Glomerular visceral epithelial cell (primary cell): ENCODE measurements around the gene CTNNA3.

ENCODE experiments used
- DNase-seq: peaks from one replicate; pipeline ENCODE4 v3.0.0-alpha.2; 2016; ENCODE audit errors: extremely low spot score

CTNNA3 gene

GRCh38 chr10:67327626-67328535 is 368.1 kb downstream of the CTNNA3 start:
- no peak for DNase-seq

GRCh38 chr10:67319976-67320375 is 376.0 kb downstream of the CTNNA3 start:
- no peak for DNase-seq

GRCh38 chr10:67308912-67309311 is 387.1 kb downstream of the CTNNA3 start:
- no peak for DNase-seq

GRCh38 chr10:67306588-67307205 is 389.3 kb downstream of the CTNNA3 start:
- DNase-seq, result peak; percentile 33

GRCh38 chr10:67302701-67303100 is 393.3 kb downstream of the CTNNA3 start:
- DNase-seq, result no peak

- DNase-seq, result no peak
Measured at GRCh38 chr10:67299761-67300160, 396.2 kb downstream of the CTNNA3 start.

- DNase-seq, result peak; percentile 88
Measured at GRCh38 chr10:67297637-67298181, 398.3 kb downstream of the CTNNA3 start.

- DNase-seq, result peak; percentile 50
Measured at GRCh38 chr10:67296926-67297325, 399.1 kb downstream of the CTNNA3 start.

- DNase-seq, result no peak
Measured at GRCh38 chr10:67288688-67289410, 407.1 kb downstream of the CTNNA3 start.

GRCh38 chr10:67284589-67284988 is 411.4 kb downstream of the CTNNA3 start:
- DNase-seq, result no peak

- DNase-seq, result no peak
Measured at GRCh38 chr10:67282871-67283270, 413.1 kb downstream of the CTNNA3 start.

- DNase-seq, result no peak
Measured at GRCh38 chr10:67280405-67280804, 415.6 kb downstream of the CTNNA3 start.

- no peak for DNase-seq
Measured at GRCh38 chr10:67277402-67277801, 418.6 kb downstream of the CTNNA3 start.

GRCh38 chr10:67269828-67270227 is 426.2 kb downstream of the CTNNA3 start:
- no peak for DNase-seq

GRCh38 chr10:67268146-67268545 is 427.8 kb downstream of the CTNNA3 start:
- no peak for DNase-seq

GRCh38 chr10:67262675-67263074 is 433.3 kb downstream of the CTNNA3 start:
- no peak for DNase-seq

GRCh38 chr10:67261300-67261797 is 434.6 kb downstream of the CTNNA3 start:
- DNase-seq, result no peak

- DNase-seq, result no peak
Measured at GRCh38 chr10:67259319-67259929, 436.6 kb downstream of the CTNNA3 start.

GRCh38 chr10:67257427-67258144 is 438.4 kb downstream of the CTNNA3 start:
- no peak for DNase-seq

GRCh38 chr10:67257018-67257417 is 439.0 kb downstream of the CTNNA3 start:
- no peak for DNase-seq

- no peak for DNase-seq
Measured at GRCh38 chr10:67250686-67251085, 445.3 kb downstream of the CTNNA3 start.
